ENCODE measurements around the gene AKAP12. TPM values are rescaled to one million over a fixed set of nuclear protein-coding genes. Genes with fewer than 3 reads are reported as not detected.

The AKAP12 gene
- total and polyA plus RNA-seq, 4 donors = 9.4 to 110 (median 24.6) TPM

DNA sequence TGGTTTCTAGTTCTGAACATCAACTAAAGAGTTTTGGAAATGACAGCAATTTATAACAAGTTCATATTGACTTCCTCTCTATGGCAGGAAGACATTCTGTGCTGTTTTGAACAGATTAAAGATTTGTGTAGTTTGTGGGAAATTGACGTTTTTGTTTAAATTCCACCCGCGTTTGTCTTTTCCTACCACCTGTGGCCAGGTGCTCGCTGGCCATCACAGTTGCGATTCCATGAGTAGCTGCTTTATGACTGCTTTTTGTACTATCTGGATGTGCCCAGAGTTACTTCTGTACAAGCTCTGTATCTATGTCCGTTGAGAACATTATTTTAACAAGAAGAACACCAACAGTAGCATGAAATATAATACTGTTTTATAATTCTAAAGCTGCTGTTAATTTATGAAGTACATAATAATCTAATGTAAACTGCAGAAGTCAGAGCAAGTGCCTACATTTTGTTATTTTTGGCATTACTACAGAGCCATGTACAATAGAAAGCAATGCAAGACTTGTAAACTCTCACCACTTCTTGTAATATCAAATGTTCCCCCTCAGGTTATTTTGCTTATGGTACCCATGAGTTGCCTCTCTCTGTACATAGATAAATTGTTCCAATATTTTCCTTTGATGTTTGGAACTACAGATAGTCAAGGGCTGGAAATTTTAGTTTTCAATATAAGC is 118.1 kb downstream of the AKAP12 start:
- no peaks in the 10 kb centered on the region for H3K9me3 ChIP-seq (ENCODE audit: control insufficient read depth in 4 of 4, insufficient read depth in 3 of 4, low read length in 3 of 4)
- H3K4me3 ChIP-seq = no peak overlapping the region
- ATAC-seq (ENCODE audit: insufficient read depth, low FRiP score) (no peak), DNase-seq (no peak)
- H3K9ac ChIP-seq (ENCODE audit: insufficient read depth in 1 of 2, low read length in 2 of 2) = no peak overlapping the region
- no peaks in the 10 kb centered on the region for H3K4me1 ChIP-seq (ENCODE audit: control insufficient read depth in 5 of 5, insufficient read depth in 5 of 5, low read length in 5 of 5)
- no peak overlapping the region for H3K27ac ChIP-seq (ENCODE audit: low read depth in 1 of 2, low read length in 1 of 2)
- TF ChIP-seq, protein P1, sequence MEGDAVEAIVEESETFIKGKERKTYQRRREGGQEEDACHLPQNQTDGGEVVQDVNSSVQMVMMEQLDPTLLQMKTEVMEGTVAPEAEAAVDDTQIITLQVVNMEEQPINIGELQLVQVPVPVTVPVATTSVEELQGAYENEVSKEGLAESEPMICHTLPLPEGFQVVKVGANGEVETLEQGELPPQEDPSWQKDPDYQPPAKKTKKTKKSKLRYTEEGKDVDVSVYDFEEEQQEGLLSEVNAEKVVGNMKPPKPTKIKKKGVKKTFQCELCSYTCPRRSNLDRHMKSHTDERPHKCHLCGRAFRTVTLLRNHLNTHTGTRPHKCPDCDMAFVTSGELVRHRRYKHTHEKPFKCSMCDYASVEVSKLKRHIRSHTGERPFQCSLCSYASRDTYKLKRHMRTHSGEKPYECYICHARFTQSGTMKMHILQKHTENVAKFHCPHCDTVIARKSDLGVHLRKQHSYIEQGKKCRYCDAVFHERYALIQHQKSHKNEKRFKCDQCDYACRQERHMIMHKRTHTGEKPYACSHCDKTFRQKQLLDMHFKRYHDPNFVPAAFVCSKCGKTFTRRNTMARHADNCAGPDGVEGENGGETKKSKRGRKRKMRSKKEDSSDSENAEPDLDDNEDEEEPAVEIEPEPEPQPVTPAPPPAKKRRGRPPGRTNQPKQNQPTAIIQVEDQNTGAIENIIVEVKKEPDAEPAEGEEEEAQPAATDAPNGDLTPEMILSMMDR (IDR thresholded peaks at IDR 0.05; ENCODE audit: control extremely low read depth, extremely low read depth) = no peak
- 32 to 59% methylated on average over 6 of the region's 6 CpGs for WGBS, 2 donors
- no peaks in the 10 kb centered on the region for H3K27me3 ChIP-seq (ENCODE audit: control insufficient read depth in 3 of 3, insufficient read depth in 3 of 3, low read length in 2 of 3)
- peaks cover 3 to 10% (median 7%) of the 10 kb centered on the region in 4 donors for H3K36me3 ChIP-seq (ENCODE audit: control insufficient read depth in 4 of 4, insufficient read depth in 4 of 4, low read length in 4 of 4)

DNA sequence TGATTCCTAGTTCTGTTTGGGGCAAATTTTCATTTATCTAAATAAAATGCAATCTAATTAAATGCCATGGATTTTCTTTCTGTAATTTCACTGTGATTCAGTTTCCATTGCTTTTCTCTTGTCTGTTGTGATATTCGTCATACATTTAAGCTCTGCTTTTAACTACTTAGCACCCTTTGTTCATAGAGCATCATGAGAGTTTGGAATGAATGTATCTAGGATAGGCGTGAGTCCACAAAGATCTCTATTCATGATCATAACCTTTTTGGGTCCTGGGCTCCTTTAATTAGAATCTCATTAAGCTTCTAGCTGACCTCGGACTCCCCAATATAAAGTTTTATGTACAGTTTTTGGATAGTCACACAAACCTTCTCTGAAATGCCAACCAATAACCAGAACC is 118.7 kb downstream of the AKAP12 start:
- Histone ChIP-seq H3K27me3 (ENCODE audit: control insufficient read depth in 3 of 3, insufficient read depth in 3 of 3, low read length in 2 of 3) (no peaks in the 10 kb centered on the region), H3K36me3 (ENCODE audit: control insufficient read depth in 4 of 4, insufficient read depth in 4 of 4, low read length in 4 of 4) (peaks cover 3 to 10% (median 8%) of the 10 kb centered on the region in 4 donors), H3K9me3 (ENCODE audit: control insufficient read depth in 4 of 4, insufficient read depth in 3 of 4, low read length in 3 of 4) (no peaks in the 10 kb centered on the region), H3K4me1 (ENCODE audit: control insufficient read depth in 5 of 5, insufficient read depth in 5 of 5, low read length in 5 of 5) (no peaks in the 10 kb centered on the region), H3K9ac (ENCODE audit: insufficient read depth in 1 of 2, low read length in 2 of 2) (no peak overlapping the region), H3K4me3 (no peak overlapping the region), H3K27ac (ENCODE audit: low read depth in 1 of 2, low read length in 1 of 2) (no peak overlapping the region)
- no peak for ATAC-seq (ENCODE audit: insufficient read depth, low FRiP score)
- DNase-seq = no peak
- TF ChIP-seq, protein P1 (IDR thresholded peaks at IDR 0.05; ENCODE audit: control extremely low read depth, extremely low read depth) = no peak
- 97 to 98% methylated on average over 3 of the region's 3 CpGs for WGBS, 2 donors

DNA sequence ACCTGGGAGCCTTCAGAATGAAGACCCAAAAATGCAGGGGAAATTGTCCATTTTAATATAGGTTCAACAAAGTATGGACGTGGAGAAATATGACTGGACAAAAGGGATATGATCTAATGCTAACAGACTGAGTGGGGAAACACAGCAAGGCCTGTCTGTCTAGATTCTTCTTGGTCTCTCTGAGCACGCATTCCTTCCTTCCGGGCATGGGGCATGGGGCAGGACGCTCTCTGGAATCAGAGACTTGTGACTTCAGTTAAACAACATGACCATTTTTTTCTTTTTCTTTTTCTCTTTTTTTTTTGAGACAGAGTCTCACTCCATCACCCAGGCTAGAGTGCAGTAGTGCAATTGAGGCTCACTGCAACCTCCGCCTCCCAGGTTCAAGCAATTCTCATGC is 119.7 kb downstream of the AKAP12 start:
- ATAC-seq (ENCODE audit: insufficient read depth, low FRiP score) (no peak), DNase-seq (no peak)
- no peak overlapping the region for H3K27ac ChIP-seq (ENCODE audit: low read depth in 1 of 2, low read length in 1 of 2)
- H3K36me3 ChIP-seq (ENCODE audit: control insufficient read depth in 4 of 4, insufficient read depth in 4 of 4, low read length in 4 of 4) = peaks cover 3 to 8% (median 7%) of the 10 kb centered on the region in 4 donors
- TF ChIP-seq, protein P1 (IDR thresholded peaks at IDR 0.05; ENCODE audit: control extremely low read depth, extremely low read depth) = no peak
- no peaks in the 10 kb centered on the region for H3K4me1 ChIP-seq (ENCODE audit: control insufficient read depth in 5 of 5, insufficient read depth in 5 of 5, low read length in 5 of 5)
- H3K9ac ChIP-seq (ENCODE audit: insufficient read depth in 1 of 2, low read length in 2 of 2) = no peak overlapping the region
- WGBS, 2 donors = 93 to 97% methylated on average over 5 of the region's 5 CpGs
- H3K9me3 ChIP-seq (ENCODE audit: control insufficient read depth in 4 of 4, insufficient read depth in 3 of 4, low read length in 3 of 4) = no peaks in the 10 kb centered on the region
- H3K4me3 ChIP-seq = no peak overlapping the region
- H3K27me3 ChIP-seq (ENCODE audit: control insufficient read depth in 3 of 3, insufficient read depth in 3 of 3, low read length in 2 of 3) = no peaks in the 10 kb centered on the region

- TF ChIP-seq, protein P1 (IDR thresholded peaks at IDR 0.05; ENCODE audit: control extremely low read depth, extremely low read depth) = no peak
- Histone ChIP-seq H3K4me1 (ENCODE audit: control insufficient read depth in 5 of 5, insufficient read depth in 5 of 5, low read length in 5 of 5) (no peaks in the 10 kb centered on the region), H3K27me3 (ENCODE audit: control insufficient read depth in 3 of 3, insufficient read depth in 3 of 3, low read length in 2 of 3) (no peaks in the 10 kb centered on the region), H3K4me3 (no peak overlapping the region), H3K9me3 (ENCODE audit: control insufficient read depth in 4 of 4, insufficient read depth in 3 of 4, low read length in 3 of 4) (no peaks in the 10 kb centered on the region), H3K9ac (ENCODE audit: insufficient read depth in 1 of 2, low read length in 2 of 2) (no peak overlapping the region), H3K36me3 (ENCODE audit: control insufficient read depth in 4 of 4, insufficient read depth in 4 of 4, low read length in 4 of 4) (peaks cover 8 to 26% (median 15%) of the 10 kb centered on the region in 4 donors), H3K27ac (ENCODE audit: low read depth in 1 of 2, low read length in 1 of 2) (no peak overlapping the region)
- no peak for ATAC-seq (ENCODE audit: insufficient read depth, low FRiP score)
- no peak for DNase-seq
- WGBS, 2 donors = 96 to 98% methylated on average over 6 of the region's 6 CpGs
These were observed 125.5 kb downstream of the AKAP12 start for GRCh38 chr6:151365233-151365632.

Measured in lung (tissue), 12 donors.